MCF 10A (cell line): ENCODE measurements around the gene NHERF1. TPM values are rescaled to one million over a fixed set of nuclear protein-coding genes. Genes with fewer than 3 reads are reported as not detected.

ENCODE experiments used
- BruUV-seq: library from RNA; stranded (reverse); fragments of 400-500 nt; replicated peaks from 2 replicates; lab custom pipeline; 2021; lab: Mats Ljungman, UMichigan
- CTCF ChIA-PET: fragments of 300-600 bp; sonication (Branson Sonifier 250); formaldehyde crosslinking; extraction: SDS; loops from one replicate; lab custom pipeline; 2021; ENCODE audit warnings: antibody characterized with exemption, inconsistent platforms; lab: Yijun Ruan, JAX
- POLR2A ChIA-PET: fragments of 300-600, 350-650 bp; sonication (Branson Sonifier 250); formaldehyde crosslinking; extraction: SDS; loops from one replicate; lab custom pipeline; 2020; ENCODE audit warnings: antibody characterized with exemption, inconsistent platforms; lab: Yijun Ruan, JAX
- DNase-seq: peaks from one replicate; pipeline ENCODE4 v3.0.0-alpha.2; 2018; ENCODE audit not compliant: unreplicated experiment
- H3K27ac Mint-ChIP-seq: one replicate; pipeline ENCODE4 v1.8.0; 2022; ENCODE audit warnings: mild to moderate bottlenecking, low read depth, mixed read lengths; ENCODE audit not compliant: unreplicated experiment
- H3K27me3 Mint-ChIP-seq: one replicate; pipeline ENCODE4 v1.8.0; 2022; ENCODE audit warnings: mixed read lengths; ENCODE audit not compliant: insufficient read depth, unreplicated experiment
- H3K36me3 Mint-ChIP-seq: one replicate; pipeline ENCODE4 v1.8.0; 2022; ENCODE audit warnings: mild to moderate bottlenecking, moderate library complexity, mixed read lengths; ENCODE audit not compliant: insufficient read depth, unreplicated experiment
- H3K4me1 Mint-ChIP-seq: one replicate; pipeline ENCODE4 v1.8.0; 2022; ENCODE audit warnings: mixed read lengths; ENCODE audit not compliant: insufficient read depth, unreplicated experiment
- H3K4me3 Mint-ChIP-seq: one replicate; pipeline ENCODE4 v1.8.0; 2022; ENCODE audit warnings: mild to moderate bottlenecking, moderate library complexity, mixed read lengths; ENCODE audit not compliant: unreplicated experiment
- H3K9me3 Mint-ChIP-seq: one replicate; pipeline ENCODE4 v1.8.0; 2022; ENCODE audit warnings: mixed read lengths; ENCODE audit not compliant: unreplicated experiment
- CTCF ChIP-seq: fragments of 200-600 bp; IDR thresholded peaks from one replicate; pipeline ENCODE4 v1.8.0; 2022; ENCODE audit warnings: antibody characterized with exemption, mild to moderate bottlenecking; ENCODE audit not compliant: unreplicated experiment
- intact Hi-C: fragments of 100-400 bp; cut with micrococcal nuclease; formaldehyde crosslinking; loops from 2 replicates; pipeline ENCODE4 v1.14.1; 2022
- total RNA-seq: library from RNA; stranded (reverse); gene quantifications from 2 replicates; pipeline ENCODE4 v1.2.3, GENCODE V29; 2022

NHERF1 gene
- total RNA-seq, 1 experiment from 2014 or later, result 25.3 TPM

DNA sequence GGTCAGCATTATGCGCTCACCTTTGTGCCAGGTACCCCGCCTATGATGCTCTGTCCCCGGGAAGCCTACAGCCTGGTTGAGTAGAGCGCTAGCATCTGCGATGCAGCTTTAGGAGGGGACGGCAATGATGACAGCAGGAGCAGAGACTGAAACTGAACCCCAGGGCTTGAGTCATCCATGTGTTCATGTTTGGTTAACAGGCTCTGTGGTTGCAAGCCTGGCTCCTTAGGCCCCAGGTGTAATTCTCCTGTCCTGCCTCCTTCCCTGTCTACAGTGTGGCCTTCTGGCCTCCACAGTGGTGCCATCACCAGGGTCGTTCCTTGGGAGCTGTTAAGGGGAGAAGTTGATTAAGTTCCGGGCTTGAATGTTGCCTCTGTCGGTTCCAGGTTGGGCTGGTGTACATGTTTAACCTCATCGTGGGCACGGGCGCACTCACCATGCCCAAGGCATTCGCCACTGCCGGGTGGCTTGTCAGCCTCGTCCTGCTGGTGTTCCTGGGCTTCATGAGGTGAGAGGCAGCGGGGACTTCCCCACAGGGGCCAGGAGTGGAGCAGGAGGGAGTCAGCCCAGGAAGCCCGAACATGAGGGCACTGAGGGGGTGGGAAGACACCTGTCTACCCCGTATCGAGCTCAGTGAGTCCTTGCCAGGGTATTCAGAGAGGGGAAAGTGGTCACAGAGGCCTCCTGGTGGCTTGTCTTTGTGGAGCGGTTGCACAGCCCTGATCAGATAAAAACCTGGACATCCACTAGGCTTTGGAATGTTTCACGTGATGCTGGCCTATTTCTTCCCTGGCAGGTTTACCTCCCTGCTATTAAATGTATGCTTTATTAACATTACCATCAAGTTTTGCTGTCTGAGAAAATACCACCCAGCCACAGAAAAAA is 36.9 kb downstream of the NHERF1 start:
- Mint-ChIP-seq H3K27me3 (no peaks in the 10 kb centered on the region), H3K4me1 (peaks cover 6% of the 10 kb centered on the region), H3K9me3 (no peaks in the 10 kb centered on the region), H3K4me3 (no peak overlapping the region), H3K27ac (no peak overlapping the region), H3K36me3 (peaks cover 9% of the 10 kb centered on the region)
- intact Hi-C loops, result no loop called here
- BruUV-seq, result no TSS peak
- POLR2A ChIA-PET, result no interaction called here
- CTCF ChIA-PET, result interaction anchor here (1.0 kb wide), 1 partner anchor 417 kb away, joined by 3 read pairs; no protein-coding TSS in a partner anchor
- DNase-seq, result no peak
- TF ChIP-seq CTCF, result no peak

GRCh38 chr17:74785981-74786360 is 37.5 kb downstream of the NHERF1 start:
- Mint-ChIP-seq H3K27ac (no peak overlapping the region), H3K36me3 (peaks cover 9% of the 10 kb centered on the region), H3K4me3 (no peak overlapping the region), H3K27me3 (no peaks in the 10 kb centered on the region), H3K9me3 (no peaks in the 10 kb centered on the region), H3K4me1 (peaks cover 6% of the 10 kb centered on the region)
- intact Hi-C loops, result no loop called here
- no peak for TF ChIP-seq CTCF
- BruUV-seq, result no TSS peak
- ChIA-PET CTCF (interaction anchor here (0.7 kb wide), 1 partner anchor 41 kb away, joined by 3 read pairs; no protein-coding TSS in a partner anchor), POLR2A (no interaction called here)
- no peak for DNase-seq

- intact Hi-C loops, result no loop called here
- Mint-ChIP-seq H3K27ac (no peak overlapping the region), H3K4me3 (no peak overlapping the region), H3K4me1 (peaks cover 6% of the 10 kb centered on the region), H3K36me3 (peaks cover 11% of the 10 kb centered on the region), H3K27me3 (no peaks in the 10 kb centered on the region), H3K9me3 (no peaks in the 10 kb centered on the region)
- no peak for TF ChIP-seq CTCF
- DNase-seq, result no peak
- ChIA-PET POLR2A (no interaction called here), CTCF (interaction anchor here (0.7 to 1.1 kb wide), 2 partner anchors 42 to 54 kb away, joined by 3 read pairs; no protein-coding TSS in a partner anchor)
- no TSS peak for BruUV-seq
Measured at GRCh38 chr17:74786431-74787055, 38.1 kb downstream of the NHERF1 start.
